ENCODE measurements around the gene PRDM2. TPM values are rescaled to one million over a fixed set of nuclear protein-coding genes. Genes with fewer than 3 reads are reported as not detected.

The PRDM2 gene
- total and polyA plus RNA-seq, 4 donors = 16.1 to 52.0 (median 28.5) TPM

GRCh38 chr1:13784971-13785370, 85.0 kb downstream of the PRDM2 start:
- TF ChIP-seq CTCF (IDR thresholded peaks at IDR 0.05; ENCODE audit: control extremely low read depth, extremely low read depth) = no peak
- peaks cover 0 to 18% (median 5%) of the 10 kb centered on the region in 5 donors for H3K4me1 ChIP-seq (ENCODE audit: control insufficient read depth in 5 of 5, insufficient read depth in 5 of 5, low read length in 5 of 5)
- H3K27me3 ChIP-seq (ENCODE audit: control insufficient read depth in 3 of 3, insufficient read depth in 3 of 3, low read length in 2 of 3) = no peaks in the 10 kb centered on the region
- H3K27ac ChIP-seq (ENCODE audit: low read depth in 1 of 2, low read length in 1 of 2) = no peak overlapping the region
- ATAC-seq (ENCODE audit: insufficient read depth, low FRiP score) (no peak), DNase-seq (no peak)
- H3K9me3 ChIP-seq (ENCODE audit: control insufficient read depth in 4 of 4, insufficient read depth in 3 of 4, low read length in 3 of 4) = no peaks in the 10 kb centered on the region
- H3K36me3 ChIP-seq (ENCODE audit: control insufficient read depth in 4 of 4, insufficient read depth in 4 of 4, low read length in 4 of 4) = peaks cover 15 to 20% (median 17%) of the 10 kb centered on the region in 4 donors
- 63 to 81% methylated on average over 5 of the region's 5 CpGs for WGBS, 2 donors
- no peak overlapping the region for H3K9ac ChIP-seq (ENCODE audit: insufficient read depth in 1 of 2, low read length in 2 of 2)
- H3K4me3 ChIP-seq = no peak overlapping the region

- H3K9ac ChIP-seq (ENCODE audit: insufficient read depth in 1 of 2, low read length in 2 of 2) = no peak overlapping the region
- DNase-seq (no peak), ATAC-seq (ENCODE audit: insufficient read depth, low FRiP score) (no peak)
- H3K4me1 ChIP-seq (ENCODE audit: control insufficient read depth in 5 of 5, insufficient read depth in 5 of 5, low read length in 5 of 5) = peaks cover 0 to 17% (median 6%) of the 10 kb centered on the region in 5 donors
- H3K36me3 ChIP-seq (ENCODE audit: control insufficient read depth in 4 of 4, insufficient read depth in 4 of 4, low read length in 4 of 4) = peaks cover 10 to 14% (median 13%) of the 10 kb centered on the region in 4 donors
- WGBS, 2 donors = 97% methylated on average over 10 of the region's 10 CpGs
- no peak overlapping the region for H3K4me3 ChIP-seq
- no peaks in the 10 kb centered on the region for H3K27me3 ChIP-seq (ENCODE audit: control insufficient read depth in 3 of 3, insufficient read depth in 3 of 3, low read length in 2 of 3)
- no peak overlapping the region for H3K27ac ChIP-seq (ENCODE audit: low read depth in 1 of 2, low read length in 1 of 2)
- no peak for TF ChIP-seq CTCF (IDR thresholded peaks at IDR 0.05; ENCODE audit: control extremely low read depth, extremely low read depth)
- no peaks in the 10 kb centered on the region for H3K9me3 ChIP-seq (ENCODE audit: control insufficient read depth in 4 of 4, insufficient read depth in 3 of 4, low read length in 3 of 4)
These were observed 86.6 kb downstream of the PRDM2 start for GRCh38 chr1:13786541-13786940.

- no peak overlapping the region for H3K27ac ChIP-seq (ENCODE audit: low read depth in 1 of 2, low read length in 1 of 2)
- H3K9me3 ChIP-seq (ENCODE audit: control insufficient read depth in 4 of 4, insufficient read depth in 3 of 4, low read length in 3 of 4) = no peaks in the 10 kb centered on the region
- no peak overlapping the region for H3K4me3 ChIP-seq
- H3K4me1 ChIP-seq (ENCODE audit: control insufficient read depth in 5 of 5, insufficient read depth in 5 of 5, low read length in 5 of 5) = peaks cover 0 to 13% (median 5%) of the 10 kb centered on the region in 5 donors
- H3K36me3 ChIP-seq (ENCODE audit: control insufficient read depth in 4 of 4, insufficient read depth in 4 of 4, low read length in 4 of 4) = peaks cover 4 to 14% (median 10%) of the 10 kb centered on the region in 4 donors
- H3K27me3 ChIP-seq (ENCODE audit: control insufficient read depth in 3 of 3, insufficient read depth in 3 of 3, low read length in 2 of 3) = no peaks in the 10 kb centered on the region
- no peak for TF ChIP-seq CTCF (IDR thresholded peaks at IDR 0.05; ENCODE audit: control extremely low read depth, extremely low read depth)
- DNase-seq = no peak
- ATAC-seq (ENCODE audit: insufficient read depth, low FRiP score) = no peak
- 89 to 97% methylated on average over 6 of the region's 6 CpGs for WGBS, 2 donors
- H3K9ac ChIP-seq (ENCODE audit: insufficient read depth in 1 of 2, low read length in 2 of 2) = no peak overlapping the region
These were observed 88.8 kb downstream of the PRDM2 start for GRCh38 chr1:13788795-13789194.
